IMR-90 (cell line): ENCODE measurements around the gene CARS2. TPM values are rescaled to one million over a fixed set of nuclear protein-coding genes. Genes with fewer than 3 reads are reported as not detected.

Experiments used
- ATAC-seq: fragments of 200-7000 bp; cut with Tn5 transposase; 2 replicates; pipeline ENCODE4 v1.9.1; 2020; ENCODE audit warnings: low read depth, mild to moderate bottlenecking, moderate library complexity
- BruUV-seq: library from RNA; stranded (reverse); fragments of 400-500 nt; replicated peaks from 2 replicates; lab custom pipeline; 2021; lab: Mats Ljungman, UMichigan
- CTCF ChIA-PET: fragments of 300-600 bp; formaldehyde crosslinking; extraction: SDS; loops from one replicate; lab custom pipeline; 2021; ENCODE audit warnings: antibody characterized with exemption; lab: Yijun Ruan, JAX
- POLR2A ChIA-PET: fragments of 300-600 bp; sonication (Branson Sonifier 250); formaldehyde crosslinking; loops from one replicate; lab custom pipeline; 2022; ENCODE audit warnings: antibody characterized with exemption; ENCODE audit not compliant: unreplicated experiment; lab: Charles Lee
- DNase-seq: peaks from one replicate; pipeline ENCODE4 v3.0.0; 2013
- H2AFZ ChIP-seq: replicated peaks from 2 replicates; pipeline ENCODE3; 2013; ENCODE audit warnings: low read length, mild to moderate bottlenecking; ENCODE audit not compliant: poor library complexity
- H2AK5ac ChIP-seq: 2 replicates; pipeline ENCODE4 v1.6.1; 2013; ENCODE audit warnings: low read depth, low read length, inconsistent platforms
- H2AK9ac ChIP-seq: replicated peaks from 2 replicates; pipeline ENCODE3; 2013; ENCODE audit warnings: mild to moderate bottlenecking, low read depth, low read length, moderate library complexity; ENCODE audit not compliant: poor library complexity
- H2BK120ac ChIP-seq: 2 replicates; pipeline ENCODE4 v1.6.1; 2013; ENCODE audit warnings: low read depth, low read length, inconsistent platforms
- H2BK15ac ChIP-seq: 3 replicates; pipeline ENCODE4 v1.6.1; 2013; ENCODE audit warnings: low read depth, low read length, inconsistent platforms
- H2BK20ac ChIP-seq: 2 replicates; pipeline ENCODE4 v1.6.1; 2013; ENCODE audit warnings: low read depth, mild to moderate bottlenecking, inconsistent platforms, low read length, moderate library complexity
- H2BK5ac ChIP-seq: 2 replicates; pipeline ENCODE4 v1.6.1; 2013; ENCODE audit warnings: mild to moderate bottlenecking, low read depth, low read length, inconsistent platforms; ENCODE audit not compliant: poor library complexity, severe bottlenecking
- H3K14ac ChIP-seq: replicated peaks from 2 replicates; pipeline ENCODE4 v1.6.1; 2013; ENCODE audit warnings: low read depth, low read length, inconsistent platforms
- H3K18ac ChIP-seq: 2 replicates; pipeline ENCODE4 v1.6.1; 2013; ENCODE audit warnings: low read depth, low read length, control low read depth
- H3K23ac ChIP-seq: 2 replicates; pipeline ENCODE4 v1.6.1; 2013; ENCODE audit warnings: low read depth, low read length, inconsistent platforms
- H3K27ac ChIP-seq: 2 replicates; pipeline ENCODE4 v1.5.1; 2013; ENCODE audit warnings: mild to moderate bottlenecking, control low read depth, low read length; ENCODE audit not compliant: insufficient read depth
- H3K27me3 ChIP-seq: 2 replicates; pipeline ENCODE4 v1.6.1; 2013; ENCODE audit warnings: low read length; ENCODE audit not compliant: control insufficient read depth, insufficient read depth
- H3K36me3 ChIP-seq: 2 replicates; pipeline ENCODE4 v1.6.1; 2013; ENCODE audit warnings: low read length, mixed read lengths; ENCODE audit not compliant: control insufficient read depth, insufficient read depth
- H3K4ac ChIP-seq: 2 replicates; pipeline ENCODE4 v1.6.1; 2013; ENCODE audit warnings: low read depth, low read length, inconsistent platforms
- H3K4me1 ChIP-seq: 2 replicates; pipeline ENCODE4 v1.6.1; 2013; ENCODE audit warnings: low read length, mixed read lengths; ENCODE audit not compliant: control insufficient read depth, insufficient read depth
- H3K4me2 ChIP-seq: 2 replicates; pipeline ENCODE4 v1.6.1; 2013; ENCODE audit warnings: low read depth, mild to moderate bottlenecking, control low read depth, low read length, moderate library complexity
- H3K4me3 ChIP-seq: 2 replicates; pipeline ENCODE4 v1.5.1; 2013; ENCODE audit warnings: low read depth, mild to moderate bottlenecking, control low read depth, low read length, moderate library complexity; ENCODE audit not compliant: insufficient read depth
- H3K56ac ChIP-seq: 2 replicates; pipeline ENCODE4 v1.6.1; 2013; ENCODE audit warnings: low read length, inconsistent platforms; ENCODE audit not compliant: insufficient read depth; ENCODE audit errors: extremely low read depth
- H3K79me1 ChIP-seq, 2 experiments: 2 replicates each; pipeline ENCODE4 v1.6.1; 2013; ENCODE audit warnings: low read length in 2 of 2, inconsistent platforms in 1 of 2, low read depth in 1 of 2
- H3K9ac ChIP-seq: 2 replicates; pipeline ENCODE4 v1.6.1; 2013; ENCODE audit warnings: low read depth, low read length, control low read depth
- H3K9me1 ChIP-seq: 2 replicates; pipeline ENCODE4 v1.6.1; 2013; ENCODE audit warnings: low read length, inconsistent platforms; ENCODE audit not compliant: insufficient read depth
- H3K9me3 ChIP-seq: 2 replicates; pipeline ENCODE4 v1.6.1; 2013; ENCODE audit warnings: low read length; ENCODE audit not compliant: control insufficient read depth, insufficient read depth
- H4K20me1 ChIP-seq: 2 replicates; pipeline ENCODE4 v1.6.1; 2013; ENCODE audit warnings: low read length, inconsistent platforms; ENCODE audit not compliant: insufficient read depth
- H4K5ac ChIP-seq: 2 replicates; pipeline ENCODE4 v1.6.1; 2013; ENCODE audit warnings: mild to moderate bottlenecking, low read depth, low read length, control low read depth
- H4K8ac ChIP-seq, 2 experiments: 2 replicates each; pipeline ENCODE4 v1.6.1; 2013; ENCODE audit warnings: low read depth in 2 of 2, low read length in 2 of 2, control low read depth in 1 of 2, inconsistent platforms in 1 of 2
- H4K91ac ChIP-seq: 2 replicates; pipeline ENCODE4 v1.6.1; 2013; ENCODE audit warnings: low read depth, low read length, inconsistent platforms; ENCODE audit not compliant: insufficient read depth
- CHD1 ChIP-seq: IDR thresholded peaks from 2 replicates; pipeline ENCODE4 v1.6.1; 2012; ENCODE audit warnings: low read depth, low read length, improper control_type of control experiment
- FOS ChIP-seq: fragments of 150-350 bp; IDR thresholded peaks from 2 replicates; pipeline ENCODE4 v1.6.1; 2016; ENCODE audit warnings: low read depth, low read length
- RCOR1 ChIP-seq: IDR thresholded peaks from 2 replicates; pipeline ENCODE4 v1.6.1; 2012; ENCODE audit warnings: mild to moderate bottlenecking, low read length, improper control_type of control experiment; ENCODE audit not compliant: insufficient replicate concordance
- WGBS, 2 experiments: methylation state at CpG; one replicate each; pipeline versions ENCODE4 v1.1.5 to v1.1.7; 2013; ENCODE audit warnings: missing lambda C conversion rate in 2 of 2; ENCODE audit not compliant: insufficient read length in 1 of 2; ENCODE audit errors: extremely low coverage in 2 of 2; 5-methylcytosine and 5-hydroxymethylcytosine counted together
- dilution Hi-C: fragments of 300-500 bp; cut with HindIII; formaldehyde crosslinking; loops from one replicate; pipeline ENCODE4 v1.14.3; 2018; ENCODE audit warnings: low sequenced_read_pairs; ENCODE audit not compliant: unreplicated experiment
- in situ Hi-C: fragments of 300-500 bp; cut with MboI; formaldehyde crosslinking; loops from 3 replicates; pipeline ENCODE4 v1.14.3; 2019; ENCODE audit warnings: low sequenced_read_pairs, inconsistent platforms, mixed read lengths
- intact Hi-C: fragments of 100-400 bp; cut with micrococcal nuclease; formaldehyde crosslinking; loops from 2 replicates; pipeline ENCODE4 v1.10.0; 2022
- polyA plus RNA-seq, 3 experiments: library from polyadenylated mRNA; depleted of rRNA; stranded (reverse); fragments of >200 nt; gene quantifications; 2 replicates each; pipeline ENCODE4 v1.2.3, GENCODE V29; 2012; ENCODE audit warnings: low replicate concordance in 1 of 3
- total RNA-seq: library from RNA; depleted of rRNA; stranded (reverse); fragments of >200 nt; gene quantifications from 2 replicates; pipeline ENCODE4 v1.2.3, GENCODE V29; 2012

Gene CARS2
- total and polyA plus RNA-seq, 2 of the 4 experiments (the other 2 are of a cell fraction): 76.2 to 76.4 TPM

- Histone ChIP-seq H3K36me3 (no peaks in the 10 kb centered on the region), H2BK20ac (no peak overlapping the region), H2AFZ (no peak overlapping the region), H2BK15ac (no peak overlapping the region), H3K79me1 (no peaks in the 10 kb centered on the region; a peak in 1 of 4 replicates), H3K56ac (no peak overlapping the region), H3K9ac (no peak overlapping the region), H3K18ac (no peak overlapping the region), H3K27me3 (no peaks in the 10 kb centered on the region), H4K5ac (no peak overlapping the region), H3K9me3 (peaks cover 5% of the 10 kb centered on the region), H3K4me3 (no peak overlapping the region), H3K27ac (no peak overlapping the region), H3K4me2 (no peak overlapping the region), H3K23ac (no peak overlapping the region), H2AK5ac (no peak overlapping the region), H3K4ac (no peak overlapping the region), H4K91ac (no peak overlapping the region), H2AK9ac (no peak overlapping the region), H2BK5ac (no peak overlapping the region), H4K8ac (no peak overlapping the region), H3K9me1 (no peaks in the 10 kb centered on the region), H3K4me1 (0 out of 2 replicates have a peak, but pooled peaks cover 2% of the 10 kb centered on the region), H4K20me1 (no peaks in the 10 kb centered on the region), H2BK120ac (no peak overlapping the region), H3K14ac (no peak overlapping the region)
- no peak for DNase-seq
- intact Hi-C loops: no loop called here
- BruUV-seq: no TSS peak
- no peak for ATAC-seq
- CTCF ChIA-PET: interaction anchor here (0.6 kb wide), 1 partner anchor 1751 kb away, joined by 3 read pairs; no protein-coding TSS in a partner anchor
- TF ChIP-seq RCOR1 (no peak), CHD1 (no peak), FOS (no peak)
- dilution Hi-C loops: no loop called here
- POLR2A ChIA-PET: interaction anchor here (0.7 kb wide), 1 partner anchor 8 kb away, joined by 3 read pairs; no protein-coding TSS in a partner anchor
- no CpG with 5 or more reads among the region's 4 CpGs for WGBS, 2 experiments
- in situ Hi-C loops: no loop called here
These were observed 42.4 kb upstream of the CARS2 start for GRCh38 chr13:110748271-110748670.
